Adrenal gland (tissue), 12 donors: ENCODE data around the gene UTP11. TPM values are rescaled to one million over a fixed set of nuclear protein-coding genes. Genes with fewer than 3 reads are reported as not detected.
A peak's percentile ranks its signal among the peaks of the same experiment; 100 is the strongest.

Experiments
- DNase-seq, 7 donors: peaks; one replicate each; pipeline ENCODE4 v3.0.0-alpha.2; 2019 to 2020
- H3K27ac ChIP-seq, 5 donors: fragments of 200-600 bp; sonication (generic) in 4 of 5; 1 replicate in 3 of 5; 2 replicates in 2 of 5; pipeline versions ENCODE4 v1.5.1 to v1.8.0; 2016 to 2020; ENCODE audit warnings: mild to moderate bottlenecking in 1 of 5
- H3K27me3 ChIP-seq: fragments of 200-600 bp; 2 replicates; pipeline ENCODE4 v1.8.0; 2021
- H3K36me3 ChIP-seq, 2 donors: fragments of 200-600 bp; replicated peaks in 1 of 2; 1 replicate in 1 of 2; 2 replicates in 1 of 2; pipeline versions ENCODE4 v1.5.1 to v1.8.0; 2018 to 2022
- H3K4me1 ChIP-seq, 2 donors: fragments of 200-600 bp; replicated peaks in 1 of 2; 1 replicate in 1 of 2; 2 replicates in 1 of 2; pipeline versions ENCODE4 v1.5.1 to v1.8.0; 2018 to 2021
- H3K4me3 ChIP-seq, 4 donors: fragments of 200-600 bp; sonication (generic) in 3 of 4; one replicate each; pipeline ENCODE4 v1.5.1; 2016 to 2018
- H3K9me3 ChIP-seq, 3 donors: fragments of 200-600 bp; sonication (generic) in 1 of 3; replicated peaks in 1 of 3; 1 replicate in 2 of 3; 2 replicates in 1 of 3; pipeline versions ENCODE4 v1.5.1 to v1.8.0; 2016 to 2021
- CTCF ChIP-seq, 6 experiments: fragments of 450-650 bp in 4 of 6; fragments of 200-600 bp in 2 of 6; sonication (generic) in 1 of 6; IDR thresholded peaks; 1 replicate in 5 of 6; 2 replicates in 1 of 6; pipeline versions ENCODE4 v1.5.1 to v1.8.0; 2016 to 2021; ENCODE audit warnings: antibody characterized with exemption in 6 of 6, mild to moderate bottlenecking in 2 of 6, moderate library complexity in 1 of 6
- POLR2A ChIP-seq, 2 donors: fragments of 450-650 bp; IDR thresholded peaks; one replicate each; pipeline ENCODE4 v1.6.1; 2017; ENCODE audit warnings: antibody characterized with exemption in 2 of 2, mild to moderate bottlenecking in 2 of 2, moderate library complexity in 1 of 2
- WGBS, 4 donors: extraction: QIAGEN DNeasy Blood & Tissue Kit in 2 of 4; methylation state at CpG; one replicate each; pipeline versions ENCODE4 v1.1.5 to v1.1.7; 2013 to 2017; 5-methylcytosine and 5-hydroxymethylcytosine counted together
- intact Hi-C, 2 donors: fragments of 100-400 bp; cut with DNase I; formaldehyde crosslinking; loops; one replicate each; pipeline versions ENCODE4 v1.14.1 to v1.15.0; 2022 to 2023
- polyA plus RNA-seq, 3 donors: library from polyadenylated mRNA; stranded (reverse); fragments of 200-250 nt in 2 of 3; fragments of 350-450 nt in 1 of 3; fragmentation: Illumina TruSeq in 1 of 3; extraction: RNeasy Lipid Tissue Mini Kit (QIAGEN cat#74804) in 1 of 3; gene quantifications; one replicate each; pipeline ENCODE4 v1.2.3, GENCODE V29; 2013 to 2014
- total RNA-seq, 9 donors: library from RNA; depleted of rRNA in 4 of 9; stranded (reverse); fragments of >200 nt in 4 of 9; fragments of 120-200 nt in 1 of 9; fragmentation: NEBNext Ultra II Directional in 1 of 9; extraction: Animal tissue kit (Norgen Biotek cat#: 25700) in 1 of 9; gene quantifications; one replicate each; pipeline versions ENCODE4 v1.1.0 to v1.2.4, GENCODE V29; 2013 to 2023
- donor health status: healthy with polysubstance abuse.
- donor health status: Bipolar disorder and iron deficiency.
- donor health status: DM: yes; HTN: yes; CAD: no.
- donor health status: DM: no; HTN: no; CAD: no.
- donor health status: DM: no; HTN: no; CAD: no.
- donor health status: DM: yes; HTN: yes; CAD: no.

Gene UTP11
- total and polyA plus RNA-seq, 12 donors = 16.0 to 133 (median 37.4) TPM

DNA sequence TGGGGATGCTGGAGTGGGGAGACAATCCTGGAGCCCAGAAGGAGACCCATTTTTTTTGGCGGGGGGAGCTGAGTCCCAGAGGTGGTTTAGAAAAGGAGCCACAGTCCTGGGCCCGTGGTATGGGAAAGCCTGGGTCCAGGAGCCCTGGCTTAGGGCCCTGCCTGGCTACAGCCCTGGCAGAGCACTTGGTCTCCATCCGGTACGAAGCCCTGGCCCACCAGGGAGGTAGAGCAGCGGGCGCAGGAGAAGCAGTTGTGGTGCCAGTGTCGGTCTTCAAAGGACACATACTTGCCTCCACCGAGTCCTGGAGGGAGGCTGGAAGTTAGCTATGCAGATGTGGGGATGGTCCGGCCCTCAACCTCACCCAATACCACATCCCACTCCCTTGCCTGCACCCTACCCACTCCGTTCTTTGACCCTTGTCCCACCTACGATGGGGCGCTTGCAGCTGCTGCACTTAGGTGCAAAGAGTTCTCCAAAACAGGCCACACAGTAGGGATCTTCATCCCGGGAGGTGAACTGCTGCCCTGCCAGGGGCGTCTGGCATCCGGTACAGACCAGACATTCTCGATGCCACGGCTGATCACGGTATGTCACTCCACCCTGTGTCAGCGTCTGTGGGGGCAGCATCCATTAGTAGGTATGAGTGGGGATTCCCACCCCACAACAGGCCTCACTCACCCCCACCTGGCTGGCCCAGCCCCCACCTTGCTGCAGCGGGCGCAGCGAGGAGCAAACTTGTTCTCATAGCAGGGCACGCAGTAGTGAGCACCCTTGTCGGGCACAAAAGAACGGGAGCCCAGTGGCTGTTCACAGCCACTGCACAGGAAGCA lies 15.1 kb upstream of the UTP11 start:
- DNase-seq = no peak
- Histone ChIP-seq H3K27me3 (no peaks in the 10 kb centered on the region), H3K4me1 (peaks cover 41 to 42% of the 10 kb centered on the region in 2 donors), H3K27ac (peak overlapping the region in 2 of 5 donors; percentile 41 to 85), H3K4me3 (no peak overlapping the region), H3K9me3 (no peaks in the 10 kb centered on the region), H3K36me3 (peaks cover 0 to 20% of the 10 kb centered on the region in 2 donors)
- intact Hi-C loops = no loop called here
- 90 to 98% (median 92%) methylated on average over 9 to 25 of the region's 25 CpGs for WGBS, 4 donors
- TF ChIP-seq POLR2A (IDR thresholded peaks at IDR 0.05) (no peak), CTCF (IDR thresholded peaks at IDR 0.05) (no peak)

DNA sequence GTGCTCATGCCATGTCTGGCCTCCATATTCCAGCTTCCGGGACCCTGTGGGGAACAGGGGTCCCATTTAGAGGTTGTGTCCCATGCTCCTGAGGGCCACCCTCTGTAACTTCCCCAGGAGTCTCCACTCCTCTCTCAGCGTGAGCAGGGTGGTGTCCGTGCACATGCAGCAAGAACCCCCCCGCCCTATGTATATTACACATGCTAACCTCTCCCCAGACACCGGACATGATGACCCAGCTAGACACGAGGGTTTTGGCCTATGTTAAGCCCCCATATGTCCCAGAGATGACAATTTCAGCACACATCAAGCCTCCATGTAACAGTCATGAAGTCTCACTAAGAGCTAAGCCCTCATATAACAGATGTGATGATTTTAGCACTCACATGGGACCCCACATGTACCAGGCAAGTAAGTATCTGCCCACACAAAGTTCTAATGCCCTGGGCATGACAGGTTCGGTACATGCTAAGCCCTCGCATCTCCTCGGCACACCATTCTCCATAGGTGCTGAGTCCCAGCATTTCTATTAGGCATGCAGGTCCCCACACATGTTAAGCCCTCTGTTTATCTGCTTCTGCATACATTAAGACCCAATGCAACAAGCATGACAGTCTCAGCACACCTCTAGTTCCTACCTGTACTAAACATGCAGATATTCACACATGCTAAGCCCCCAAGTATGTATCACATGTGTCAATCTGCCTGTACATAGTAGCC lies 14.3 kb upstream of the UTP11 start:
- H3K4me1 ChIP-seq = peaks cover 42 to 43% of the 10 kb centered on the region in 2 donors
- intact Hi-C loops = no loop called here

DNA sequence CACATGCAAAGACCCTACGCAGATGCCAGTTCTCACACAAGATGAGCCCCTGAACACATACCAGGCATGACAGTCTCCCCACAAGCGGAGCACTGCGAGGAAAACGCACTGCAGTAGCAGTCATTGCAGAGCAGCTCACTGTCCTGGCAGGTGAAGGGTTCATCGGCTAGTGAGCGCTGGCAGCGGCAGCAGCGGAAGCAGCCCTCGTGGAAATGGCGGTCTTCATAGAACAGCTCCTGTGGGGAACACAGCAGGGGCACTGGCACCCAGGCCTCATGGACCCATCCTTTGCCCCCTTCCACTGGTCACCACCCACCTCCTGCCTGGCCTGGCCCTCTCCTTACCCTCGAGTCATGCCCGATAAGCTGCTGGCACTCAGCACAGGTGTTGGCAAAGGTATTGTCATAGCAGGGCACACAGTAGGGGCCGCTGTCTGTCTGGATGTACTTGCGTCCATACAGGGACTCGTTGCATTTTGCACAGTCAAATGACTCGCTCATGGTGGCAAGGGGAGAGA lies 13.6 kb upstream of the UTP11 start:
- no peaks in the 10 kb centered on the region for H3K27me3 ChIP-seq
- no peak for TF ChIP-seq CTCF (IDR thresholded peaks at IDR 0.05)
- TF ChIP-seq POLR2A (IDR thresholded peaks at IDR 0.05) = no peak
- H3K36me3 ChIP-seq = peaks cover 0 to 20% of the 10 kb centered on the region in 2 donors
- 69 to 74% (median 70%) methylated on average over 7 to 16 of the region's 16 CpGs for WGBS, 4 donors
- peaks cover 47 to 50% of the 10 kb centered on the region in 2 donors for H3K4me1 ChIP-seq
- intact Hi-C loops = no loop called here
- H3K27ac ChIP-seq = peak overlapping the region; percentile 80 to 92 (median 85)
- peak overlapping the region in 1 of 4 donors; percentile 20 for H3K4me3 ChIP-seq
- H3K9me3 ChIP-seq = no peaks in the 10 kb centered on the region
- DNase-seq = no peak

More for the DNA sequence above, 14.3 kb upstream of the UTP11 start:
- TF ChIP-seq POLR2A (IDR thresholded peaks at IDR 0.05) (no peak), CTCF (IDR thresholded peaks at IDR 0.05) (no peak)
- peaks cover 0 to 20% of the 10 kb centered on the region in 2 donors for H3K36me3 ChIP-seq
- no peaks in the 10 kb centered on the region for H3K27me3 ChIP-seq
- H3K27ac ChIP-seq = peak overlapping the region in 2 of 5 donors; percentile 89 to 92
- DNase-seq = no peak
- H3K9me3 ChIP-seq = no peaks in the 10 kb centered on the region
- 75 to 90% (median 85%) methylated on average over 8 to 9 of the region's 9 CpGs for WGBS, 4 donors
- H3K4me3 ChIP-seq = no peak overlapping the region
